HG03108 (cell line): Measurements from ENCODE around the gene A1CF.

Experiments used
- ATAC-seq: cut with Tn5 transposase; IDR thresholded peaks from one replicate; pipeline ENCODE4 v1.9.1; 2021; ENCODE audit warnings: moderate library complexity; ENCODE audit not compliant: unreplicated experiment

The A1CF gene

DNA sequence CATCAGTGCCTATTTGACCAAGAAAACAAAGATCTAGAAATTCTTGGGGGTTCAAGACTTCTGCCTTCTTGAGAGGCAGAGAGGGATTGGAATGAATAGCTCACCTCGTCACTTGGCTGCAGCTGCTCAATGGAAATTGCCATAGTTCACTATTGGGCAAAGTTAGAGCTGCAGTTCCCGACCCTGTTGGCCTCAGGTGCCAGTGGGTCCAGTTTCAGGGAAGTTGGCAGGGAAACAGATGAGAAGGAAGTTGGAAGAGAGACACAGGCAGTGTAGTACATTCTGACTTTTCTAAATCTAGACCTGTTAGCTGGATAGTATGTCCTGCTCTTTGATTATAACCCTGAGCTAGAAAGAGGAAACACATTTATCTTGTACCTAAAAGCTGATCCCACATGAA lies 19.1 kb downstream of the A1CF start:
- ATAC-seq = no peak

DNA sequence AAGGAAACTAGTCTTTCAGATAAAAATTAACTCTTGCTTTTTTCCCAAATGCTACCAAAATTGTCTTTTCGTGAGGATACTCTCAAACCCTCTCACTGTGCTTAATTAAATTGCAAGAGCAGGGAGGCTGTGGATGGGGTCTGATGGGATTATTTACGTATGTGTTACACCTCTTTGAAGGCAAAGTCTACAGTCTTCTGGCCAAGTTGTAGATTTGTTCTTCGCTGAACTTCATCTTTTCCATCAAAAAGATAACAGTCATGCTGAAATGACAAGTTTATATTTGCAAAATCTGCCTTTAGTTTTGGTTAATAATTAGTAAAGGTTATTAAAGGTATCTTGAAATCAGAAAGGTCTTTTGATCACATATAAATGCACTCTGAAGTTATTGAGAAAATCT lies 22.7 kb downstream of the A1CF start:
- no peak for ATAC-seq

DNA sequence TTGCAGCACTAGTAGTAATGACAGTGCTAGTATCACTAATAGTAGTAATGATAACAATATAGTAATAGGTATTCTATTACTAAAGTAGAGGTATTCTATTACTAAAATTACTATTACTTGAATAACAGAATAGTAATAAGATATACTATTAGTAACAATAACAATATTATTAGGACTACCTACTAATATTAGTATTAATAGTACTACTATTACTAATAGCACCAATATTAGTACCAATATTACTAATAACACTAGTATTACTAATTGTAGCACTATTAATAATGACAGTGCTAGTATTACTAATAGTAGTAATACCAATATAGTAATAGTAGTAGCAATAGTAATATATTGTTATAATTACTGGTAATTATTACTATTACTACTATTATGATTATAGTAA lies 24.1 kb downstream of the A1CF start:
- no peak for ATAC-seq

DNA sequence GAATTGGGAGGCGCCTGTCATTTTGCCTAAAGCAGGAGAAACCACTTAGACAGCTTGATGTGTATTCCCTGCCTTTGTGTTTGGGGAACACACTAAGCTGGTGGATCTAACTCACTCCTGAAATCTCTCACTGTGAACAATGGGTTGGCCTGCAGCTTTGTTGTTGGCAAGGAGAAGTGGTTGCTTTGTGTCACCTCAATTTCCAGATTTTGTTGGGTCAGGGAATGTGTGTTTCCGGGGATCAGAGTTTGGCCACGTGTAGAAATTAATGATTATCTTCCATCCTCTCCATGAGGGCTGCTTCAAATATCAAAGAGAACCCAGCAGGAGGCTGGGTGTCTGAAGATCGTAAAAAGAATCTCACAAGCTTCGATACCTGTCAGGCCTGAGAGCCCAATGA lies 27.8 kb downstream of the A1CF start:
- ATAC-seq = no peak

DNA sequence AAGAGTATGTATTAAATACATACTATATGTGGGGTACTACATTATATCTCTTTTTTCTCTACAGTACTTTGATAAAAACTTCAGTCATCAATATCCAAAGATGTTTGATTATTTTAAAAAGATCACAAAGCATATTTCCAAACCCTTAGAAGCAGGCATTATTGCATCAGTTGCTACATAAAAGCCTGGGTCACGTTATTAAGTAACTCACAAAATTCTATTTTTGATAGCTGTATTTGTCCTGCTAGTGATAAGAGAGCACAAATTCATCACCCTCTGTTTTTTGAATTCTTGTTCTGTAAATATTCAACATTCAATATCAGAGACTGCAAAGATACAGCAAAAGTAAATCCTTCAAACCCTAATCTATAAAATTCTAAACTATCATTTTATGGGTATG lies 30.0 kb downstream of the A1CF start:
- ATAC-seq = no peak

DNA sequence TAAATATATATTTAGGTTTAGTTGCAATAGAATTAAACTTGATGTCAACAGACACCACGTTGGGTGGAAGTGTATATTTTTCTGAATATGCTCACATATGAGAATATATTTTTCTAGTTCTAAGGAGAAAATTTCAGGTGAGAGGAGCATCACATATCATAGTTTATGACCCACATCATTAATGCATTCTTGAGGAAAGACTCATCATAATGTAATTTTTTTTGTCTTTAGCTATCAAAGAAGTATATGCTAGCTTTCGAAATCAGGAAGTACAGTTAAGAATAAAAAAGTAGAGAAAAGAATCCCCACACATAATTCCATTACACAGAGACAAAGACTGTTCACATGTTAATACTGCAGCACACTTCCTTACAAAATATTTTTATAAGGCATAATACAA lies 30.4 kb downstream of the A1CF start:
- no peak for ATAC-seq

DNA sequence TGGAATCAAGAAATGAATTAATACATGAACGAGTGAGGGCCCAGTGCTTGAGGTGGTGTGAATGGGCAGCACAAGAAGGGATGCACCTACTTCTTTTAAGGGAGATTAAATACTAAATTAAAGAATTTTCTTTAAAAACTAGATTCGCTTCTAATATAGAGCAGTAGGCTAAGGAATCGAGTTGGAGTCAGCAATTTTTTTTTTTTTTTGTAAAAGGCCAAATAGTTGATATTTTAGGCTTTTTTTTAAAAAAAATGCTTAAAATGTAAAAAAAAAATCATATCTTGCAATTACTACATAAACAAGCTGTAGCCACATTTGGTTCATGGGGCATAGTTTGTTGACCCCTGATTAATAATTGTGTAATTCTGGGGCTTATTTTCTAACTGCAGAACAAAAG lies 31.9 kb downstream of the A1CF start:
- ATAC-seq = no peak

DNA sequence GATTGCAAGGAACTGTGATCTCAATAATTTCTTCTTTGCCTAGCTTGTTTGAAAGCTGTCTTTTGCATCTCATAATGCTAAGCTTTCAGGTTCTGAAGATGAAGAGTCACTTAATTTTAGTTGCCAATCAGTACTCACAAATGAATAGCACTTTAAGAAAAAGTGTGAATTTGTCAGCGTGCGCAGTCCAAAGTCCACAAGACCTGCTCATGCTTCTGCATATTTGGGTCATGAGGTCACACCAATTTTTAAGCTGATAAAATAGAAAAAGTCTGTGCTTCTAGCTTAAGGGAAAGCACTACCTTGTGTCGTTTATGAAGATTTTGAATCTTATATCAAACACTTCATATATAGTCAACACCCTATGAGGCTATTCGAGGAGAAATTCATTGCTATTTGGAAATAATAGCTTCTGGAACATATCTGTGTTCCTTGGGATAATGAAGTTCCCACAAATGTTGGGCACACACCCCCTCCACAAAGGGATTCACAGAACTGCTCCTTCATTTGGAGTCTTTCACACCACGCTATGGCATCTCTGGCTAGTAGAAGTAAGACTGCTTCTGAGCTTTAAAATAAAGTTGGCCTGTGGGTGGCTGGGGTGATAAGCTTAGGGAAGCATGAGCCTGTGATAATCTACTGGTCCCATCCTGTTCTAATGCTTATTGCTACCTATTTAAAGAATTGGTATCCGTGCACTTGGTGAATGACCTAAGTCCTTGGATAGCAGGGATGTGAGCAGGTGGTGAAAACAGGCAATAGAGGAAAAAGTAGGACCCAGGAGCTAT lies 33.3 kb downstream of the A1CF start:
- ATAC-seq = no peak

DNA sequence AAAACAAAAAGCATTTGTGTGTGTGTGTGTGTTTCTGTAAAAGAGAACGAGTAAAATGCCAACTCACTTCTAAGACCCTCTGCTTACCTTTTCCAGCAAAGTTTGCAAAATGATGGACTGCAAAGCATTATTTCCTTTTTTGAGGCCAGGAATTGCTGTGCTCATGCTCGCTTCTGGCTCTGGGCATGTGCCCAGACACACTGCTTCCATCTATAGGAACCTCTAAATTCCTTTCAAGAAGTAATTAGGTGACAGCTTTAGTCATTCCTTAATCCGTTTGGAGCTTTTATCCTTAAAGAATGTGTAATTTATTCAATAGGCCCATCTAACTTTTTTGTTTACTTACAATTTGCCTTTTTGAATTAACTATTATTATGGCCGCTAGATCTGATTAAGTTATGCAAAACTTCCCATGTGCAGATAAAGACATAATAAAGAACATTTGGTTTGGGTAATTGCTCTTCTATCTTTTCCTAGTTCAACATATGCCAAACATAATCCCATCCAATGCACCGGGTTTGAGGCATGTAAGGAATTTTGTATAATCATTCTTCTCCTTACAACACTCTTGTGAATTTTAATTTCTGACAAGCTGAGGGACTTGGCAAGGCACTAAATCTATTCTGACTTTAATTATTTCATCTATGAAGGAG lies 34.7 kb downstream of the A1CF start:
- no peak for ATAC-seq

DNA sequence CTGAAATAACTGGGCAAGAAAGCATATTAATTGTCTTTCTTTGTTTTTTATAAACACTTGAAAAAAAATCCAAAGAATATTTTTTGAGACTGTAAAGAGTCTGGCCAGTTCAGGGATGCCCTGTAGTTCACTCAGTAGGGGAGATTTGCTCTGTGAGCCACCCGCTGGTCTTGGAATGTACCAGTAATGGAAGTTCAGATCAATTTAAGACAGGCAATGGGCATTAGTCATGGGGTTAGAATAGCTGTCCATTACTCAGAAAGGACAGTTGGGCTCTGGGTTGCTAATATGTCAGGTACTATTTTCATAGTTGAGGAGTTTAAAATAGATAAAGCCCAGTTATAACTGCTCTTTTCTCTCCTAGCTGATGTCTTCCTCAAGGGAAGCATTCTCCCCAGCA lies 38.7 kb downstream of the A1CF start:
- no peak for ATAC-seq

DNA sequence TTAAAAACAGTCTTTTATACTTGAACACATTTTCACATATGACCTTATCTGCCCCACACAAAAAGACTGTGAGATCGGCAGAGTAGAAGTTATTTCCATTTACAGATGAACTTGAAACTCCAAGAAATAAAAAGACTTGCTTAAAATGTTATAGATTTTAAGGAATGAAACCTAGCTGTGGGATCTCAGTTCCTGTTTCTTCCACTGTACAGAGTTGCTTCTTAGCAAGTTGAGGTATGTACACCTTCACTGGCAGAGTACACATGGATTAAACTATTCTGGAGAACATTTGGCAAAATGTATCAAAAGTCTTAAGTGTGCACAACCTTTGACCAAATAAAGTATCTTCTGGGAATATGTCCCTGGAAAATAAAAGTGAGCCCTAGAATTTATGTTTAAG lies 48.3 kb downstream of the A1CF start:
- ATAC-seq = no peak

DNA sequence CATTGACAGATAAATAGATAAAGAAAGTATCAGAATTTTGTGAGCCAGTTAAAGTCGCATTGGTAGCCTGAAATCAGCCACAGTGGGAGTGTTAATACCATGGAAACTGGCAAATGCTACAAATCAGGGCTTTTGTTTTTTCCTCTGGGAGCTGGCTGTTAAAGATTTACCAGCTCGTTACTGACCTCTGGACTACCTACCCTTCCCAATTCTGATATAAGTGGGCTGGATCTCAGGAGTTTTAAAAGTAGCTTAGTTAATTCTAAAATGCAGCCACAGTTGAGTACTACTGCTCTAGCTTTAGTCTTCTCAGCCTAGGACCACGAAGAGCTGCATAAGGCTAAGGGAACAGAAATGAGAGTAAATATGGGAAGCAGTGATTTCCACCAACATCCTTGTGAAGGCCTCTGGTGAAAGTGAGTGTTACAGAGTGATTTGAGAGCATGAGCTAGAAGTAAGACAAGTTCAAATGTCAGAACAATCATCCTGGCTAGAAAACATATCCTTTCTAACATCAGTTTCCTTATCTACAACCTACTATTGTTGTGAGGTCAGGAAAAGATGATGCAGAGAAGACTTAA lies 53.2 kb downstream of the A1CF start:
- no peak for ATAC-seq

DNA sequence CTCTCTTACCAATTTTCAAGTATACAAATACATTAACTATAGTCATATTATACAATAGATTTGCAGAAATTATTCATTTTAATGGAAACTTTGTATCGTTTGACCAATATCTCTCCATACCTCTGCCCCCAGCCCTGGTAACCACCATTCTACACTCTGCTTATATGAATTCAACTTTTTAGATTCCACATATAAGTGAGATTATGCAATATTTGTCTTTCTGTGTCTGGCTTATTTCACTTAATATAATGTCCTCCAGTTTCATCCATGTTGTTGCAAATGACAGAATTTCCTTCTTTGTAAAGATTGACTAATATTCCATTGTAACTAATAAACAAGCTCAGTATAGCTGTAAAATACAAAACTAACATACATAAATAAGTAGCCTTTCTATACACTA lies 55.4 kb downstream of the A1CF start:
- no peak for ATAC-seq

DNA sequence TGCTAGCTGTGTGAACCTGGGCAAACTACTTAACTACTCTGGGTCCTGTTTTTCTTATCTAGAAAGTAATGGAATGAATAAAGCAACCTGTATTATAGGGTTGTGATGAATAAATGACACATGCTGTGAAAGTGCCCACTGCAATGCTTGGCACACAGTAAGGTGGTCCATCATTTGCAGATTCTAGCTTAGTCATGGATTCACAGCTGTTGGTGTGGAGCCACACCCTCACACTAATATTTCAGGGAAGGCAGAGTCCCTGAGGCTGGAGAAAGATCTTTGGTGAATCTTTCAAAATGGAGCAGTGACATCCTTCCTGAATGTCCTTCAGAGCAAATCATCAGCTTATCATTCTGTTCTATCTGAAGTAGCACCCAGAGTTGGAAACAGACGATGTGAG lies 60.6 kb downstream of the A1CF start:
- ATAC-seq = no peak

DNA sequence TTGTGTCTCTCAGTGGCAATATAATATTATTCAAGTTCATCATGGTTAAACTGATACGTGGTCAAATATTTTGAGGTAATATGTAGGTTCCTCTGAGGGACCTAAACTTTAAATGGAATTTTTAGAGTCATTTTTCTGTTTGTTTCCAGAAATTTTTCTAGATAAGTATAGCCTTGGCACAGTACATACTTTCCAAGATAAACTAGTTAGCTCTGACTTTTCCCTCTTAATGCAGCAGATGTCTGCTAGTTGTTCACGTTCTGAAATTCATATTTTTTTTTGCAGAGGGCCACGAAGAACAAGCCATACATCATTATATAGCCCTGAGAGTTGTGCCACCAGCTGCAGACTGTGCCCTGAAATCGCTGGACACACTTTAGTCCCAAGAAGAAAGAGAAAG lies 61.6 kb downstream of the A1CF start:
- no peak for ATAC-seq

DNA sequence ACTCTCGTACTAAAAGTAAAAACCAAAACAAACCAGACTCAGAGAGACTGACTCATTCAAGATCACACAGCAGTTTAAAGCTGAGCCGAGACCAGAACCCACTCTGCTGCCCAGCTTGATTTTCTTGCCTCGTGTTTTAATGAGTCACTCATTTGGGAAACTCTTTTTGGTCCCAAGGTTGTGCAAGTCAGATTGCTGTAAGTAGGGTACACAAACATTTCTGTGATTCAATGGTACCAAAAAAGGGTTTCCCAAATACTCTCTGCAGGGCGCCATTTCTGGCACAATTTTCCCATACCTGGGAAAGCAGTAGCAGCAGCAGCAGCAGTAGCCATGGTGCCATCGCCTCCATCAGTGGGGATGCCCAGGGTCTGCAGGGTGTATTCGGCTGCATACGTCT lies 75.8 kb downstream of the A1CF start:
- no peak for ATAC-seq

DNA sequence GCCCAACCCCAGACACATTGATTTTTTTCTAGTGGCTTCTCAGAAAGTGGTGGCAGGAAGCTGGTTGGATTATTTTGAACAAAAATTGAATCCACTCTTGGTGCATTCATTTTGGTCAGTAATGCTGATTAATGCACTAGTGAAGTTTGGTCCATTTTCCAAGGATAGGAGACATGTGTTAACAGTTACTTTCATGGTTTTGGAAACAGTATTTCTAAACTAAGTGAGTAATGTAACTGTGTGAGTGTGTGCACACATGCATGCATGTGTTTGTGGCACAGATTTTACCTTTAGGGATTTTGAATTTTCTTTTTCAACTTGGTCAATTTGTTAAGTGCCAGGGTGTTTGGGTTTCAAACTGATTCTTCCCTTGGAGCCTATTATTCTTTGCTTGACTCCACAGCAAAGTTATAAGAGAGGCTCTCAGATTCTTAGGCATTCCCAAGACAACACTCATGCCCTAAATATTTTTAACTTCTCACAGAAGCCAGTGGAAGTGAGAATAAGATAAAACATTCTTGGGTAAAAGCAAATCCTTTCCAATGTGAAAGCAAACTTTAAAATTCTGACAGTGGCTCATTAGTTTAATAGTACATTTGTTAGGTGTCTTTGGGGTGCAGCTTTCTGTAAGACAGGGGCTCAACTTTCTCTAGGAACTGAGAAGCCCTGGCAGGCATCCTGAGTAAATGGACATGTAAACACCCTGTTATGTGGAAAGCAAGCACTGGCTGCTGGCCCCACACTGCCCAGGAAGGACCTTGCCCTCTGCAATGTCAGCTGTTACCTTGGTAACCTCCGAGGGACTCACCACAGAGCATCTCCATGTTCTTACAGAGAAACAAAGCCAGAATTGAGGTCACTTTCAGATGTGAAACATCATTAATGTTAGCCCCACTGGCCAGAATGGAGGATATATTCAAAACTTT lies 77.3 kb downstream of the A1CF start:
- no peak for ATAC-seq

DNA sequence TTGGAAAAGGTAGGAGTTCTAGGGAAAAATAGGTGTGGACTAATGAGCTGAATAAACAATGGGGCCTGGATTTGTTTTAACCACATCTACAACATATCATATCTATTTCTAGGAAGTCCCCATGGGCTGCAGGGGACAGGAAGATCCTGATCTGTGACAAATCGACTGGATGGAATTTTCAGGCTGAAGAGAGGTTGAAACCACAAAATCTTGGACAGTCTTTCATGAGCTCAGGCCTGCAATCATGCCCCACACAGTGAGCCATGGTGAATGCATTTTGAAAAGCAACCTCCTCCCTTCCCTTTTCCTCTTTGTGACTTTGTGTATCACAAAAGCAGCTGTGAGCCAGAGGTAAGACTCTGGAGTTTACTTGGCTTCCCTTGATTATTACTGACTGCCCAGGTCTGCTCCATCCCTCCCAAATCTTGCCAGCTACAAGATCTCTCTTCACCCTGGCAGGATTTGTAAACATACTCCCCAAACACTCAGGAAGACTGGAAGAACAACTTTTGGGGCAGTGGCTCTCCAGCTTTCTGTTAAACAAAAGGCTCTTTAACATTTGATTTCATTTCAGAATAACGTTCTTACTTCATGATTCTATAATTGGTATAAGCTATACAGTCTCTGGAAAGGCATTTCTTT lies 79.3 kb downstream of the A1CF start:
- no peak for ATAC-seq

DNA sequence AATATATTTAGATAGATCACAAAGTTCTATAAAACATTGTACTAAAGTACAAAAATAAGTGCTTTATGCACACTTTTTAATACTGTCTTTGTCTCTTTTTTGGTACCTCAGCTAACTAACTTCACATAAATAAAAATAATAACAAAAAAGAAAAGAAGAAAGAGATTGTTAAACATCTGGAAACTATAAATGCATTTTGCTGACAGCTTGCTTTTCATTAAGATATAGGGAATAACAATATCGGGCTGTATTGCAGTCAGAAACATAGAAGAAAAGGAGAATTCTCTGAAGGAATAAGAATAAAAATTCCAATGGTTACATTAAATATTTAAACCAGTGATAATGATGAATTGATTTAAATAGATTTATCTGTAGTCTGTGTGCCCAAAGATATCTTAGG lies 85.8 kb downstream of the A1CF start:
- no peak for ATAC-seq

DNA sequence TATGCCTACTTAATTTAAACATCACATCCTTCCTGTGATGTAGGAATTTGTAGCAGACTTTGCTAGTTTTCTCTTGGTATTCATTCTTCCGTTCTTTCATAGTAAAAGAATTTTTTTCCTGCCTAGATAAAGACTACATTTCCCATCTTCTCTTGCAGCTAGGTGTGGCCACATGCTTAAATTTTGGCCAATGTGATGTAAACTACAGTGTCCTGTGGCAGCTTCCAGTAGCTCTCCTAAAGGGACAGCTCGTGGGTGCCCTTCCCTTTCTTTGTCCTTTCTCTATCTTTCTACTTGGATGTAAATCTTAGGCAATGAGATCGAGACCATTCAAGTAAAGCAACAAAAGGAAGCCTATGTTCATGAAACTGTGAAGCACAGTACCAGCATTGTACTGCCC lies 87.1 kb downstream of the A1CF start:
- ATAC-seq = no peak

DNA sequence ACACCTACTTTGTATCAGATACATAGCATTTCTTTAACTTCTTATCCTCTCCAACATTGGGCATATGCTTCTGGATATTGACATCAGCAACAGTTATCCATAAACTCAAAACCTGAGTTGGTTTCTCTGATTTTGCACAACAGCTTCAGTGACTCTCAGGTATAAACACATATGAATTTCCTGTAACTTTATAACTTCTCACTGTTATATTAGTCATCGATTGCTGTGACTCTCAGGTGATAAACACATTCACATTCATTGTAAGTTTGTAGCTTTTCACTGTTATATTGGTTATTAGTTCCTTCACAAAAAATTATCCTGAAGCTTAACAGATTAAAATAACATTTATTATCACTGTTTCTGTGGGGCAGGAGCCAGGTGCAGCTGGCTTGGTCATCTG lies 88.7 kb downstream of the A1CF start:
- no peak for ATAC-seq
